KMS-11 (cell line): ENCODE data around the gene ARHGEF28.

ENCODE experiments used
- H2AFZ ChIP-seq: fragments of 200-600 bp; sonication (generic); 2 replicates; pipeline ENCODE4 v1.6.1; 2016; ENCODE audit warnings: antibody characterized with exemption, mixed run types, low read depth
- H3K27ac ChIP-seq: fragments of 200-600 bp; sonication (generic); 2 replicates; pipeline ENCODE4 v1.6.1; 2016; ENCODE audit warnings: mild to moderate bottlenecking, mixed run types
- H3K27me3 ChIP-seq: fragments of 200-600 bp; sonication (generic); 2 replicates; pipeline ENCODE4 v1.6.1; 2017; ENCODE audit warnings: mild to moderate bottlenecking, low read depth, mixed run types, moderate library complexity; ENCODE audit not compliant: insufficient read depth
- H3K36me3 ChIP-seq: fragments of 200-600 bp; sonication (generic); 2 replicates; pipeline ENCODE4 v1.6.1; 2017; ENCODE audit warnings: mild to moderate bottlenecking, mixed run types; ENCODE audit not compliant: insufficient read depth
- H3K4me1 ChIP-seq: fragments of 200-600 bp; sonication (generic); 2 replicates; pipeline ENCODE4 v1.6.1; 2016; ENCODE audit warnings: mild to moderate bottlenecking, low read depth, mixed run types; ENCODE audit not compliant: poor library complexity, severe bottlenecking
- H3K4me2 ChIP-seq: fragments of 200-600 bp; sonication (generic); 2 replicates; pipeline ENCODE4 v1.7.0; 2016; ENCODE audit warnings: mild to moderate bottlenecking, mixed run types
- H3K4me3 ChIP-seq: fragments of 200-600 bp; sonication (generic); IDR thresholded peaks from 2 replicates; pipeline ENCODE4 v1.6.1; 2017; ENCODE audit warnings: low read depth, low read length, mixed read lengths; ENCODE audit not compliant: insufficient read depth
- H3K79me2 ChIP-seq: fragments of 200-600 bp; sonication (generic); 2 replicates; pipeline ENCODE4 v1.6.1; 2016; ENCODE audit warnings: low read depth, mixed run types; ENCODE audit not compliant: insufficient read depth
- H3K9ac ChIP-seq: fragments of 200-600 bp; sonication (generic); 2 replicates; pipeline ENCODE4 v1.6.1; 2016; ENCODE audit warnings: mild to moderate bottlenecking, mixed run types
- H4K20me1 ChIP-seq: fragments of 200-600 bp; sonication (generic); 2 replicates; pipeline ENCODE4 v1.6.1; 2016; ENCODE audit warnings: mild to moderate bottlenecking, mixed run types; ENCODE audit not compliant: insufficient read depth
- CTCF ChIP-seq: fragments of 200-600 bp; sonication (generic); conservative IDR thresholded peaks from 2 replicates; pipeline ENCODE4 v1.6.1; 2017; ENCODE audit warnings: low read depth, mild to moderate bottlenecking, antibody characterized with exemption, low read length, moderate library complexity, mixed read lengths

The ARHGEF28 gene, protein sequence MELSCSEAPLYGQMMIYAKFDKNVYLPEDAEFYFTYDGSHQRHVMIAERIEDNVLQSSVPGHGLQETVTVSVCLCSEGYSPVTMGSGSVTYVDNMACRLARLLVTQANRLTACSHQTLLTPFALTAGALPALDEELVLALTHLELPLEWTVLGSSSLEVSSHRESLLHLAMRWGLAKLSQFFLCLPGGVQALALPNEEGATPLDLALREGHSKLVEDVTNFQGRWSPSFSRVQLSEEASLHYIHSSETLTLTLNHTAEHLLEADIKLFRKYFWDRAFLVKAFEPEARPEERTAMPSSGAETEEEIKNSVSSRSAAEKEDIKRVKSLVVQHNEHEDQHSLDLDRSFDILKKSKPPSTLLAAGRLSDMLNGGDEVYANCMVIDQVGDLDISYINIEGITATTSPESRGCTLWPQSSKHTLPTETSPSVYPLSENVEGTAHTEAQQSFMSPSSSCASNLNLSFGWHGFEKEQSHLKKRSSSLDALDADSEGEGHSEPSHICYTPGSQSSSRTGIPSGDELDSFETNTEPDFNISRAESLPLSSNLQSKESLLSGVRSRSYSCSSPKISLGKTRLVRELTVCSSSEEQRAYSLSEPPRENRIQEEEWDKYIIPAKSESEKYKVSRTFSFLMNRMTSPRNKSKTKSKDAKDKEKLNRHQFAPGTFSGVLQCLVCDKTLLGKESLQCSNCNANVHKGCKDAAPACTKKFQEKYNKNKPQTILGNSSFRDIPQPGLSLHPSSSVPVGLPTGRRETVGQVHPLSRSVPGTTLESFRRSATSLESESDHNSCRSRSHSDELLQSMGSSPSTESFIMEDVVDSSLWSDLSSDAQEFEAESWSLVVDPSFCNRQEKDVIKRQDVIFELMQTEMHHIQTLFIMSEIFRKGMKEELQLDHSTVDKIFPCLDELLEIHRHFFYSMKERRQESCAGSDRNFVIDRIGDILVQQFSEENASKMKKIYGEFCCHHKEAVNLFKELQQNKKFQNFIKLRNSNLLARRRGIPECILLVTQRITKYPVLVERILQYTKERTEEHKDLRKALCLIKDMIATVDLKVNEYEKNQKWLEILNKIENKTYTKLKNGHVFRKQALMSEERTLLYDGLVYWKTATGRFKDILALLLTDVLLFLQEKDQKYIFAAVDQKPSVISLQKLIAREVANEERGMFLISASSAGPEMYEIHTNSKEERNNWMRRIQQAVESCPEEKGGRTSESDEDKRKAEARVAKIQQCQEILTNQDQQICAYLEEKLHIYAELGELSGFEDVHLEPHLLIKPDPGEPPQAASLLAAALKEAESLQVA (N-terminal part only)

GRCh38 chr5:73625944-73626811, at the start of gene ARHGEF28:
Gene ARHGEF28, plus strand, starts transcription at chr5:73626196. Its CDS starts 58,656 bp downstream, at chr5:73684852.
- H3K27me3 ChIP-seq: no peaks in the 10 kb centered on the region
- peak within 1 kb of the TSS; percentile 68 for H3K4me2 ChIP-seq
- H3K9ac ChIP-seq: peak within 1 kb of the TSS; percentile 52; the same call in 1 of the 2 replicates
- no peak within 1 kb of the TSS for H3K4me3 ChIP-seq
- no peaks in the 10 kb centered on the region for H3K36me3 ChIP-seq
- peaks cover 6% of the 10 kb centered on the region for H3K4me1 ChIP-seq
- no peaks in the 10 kb centered on the region for H4K20me1 ChIP-seq
- peak within 1 kb of the TSS; percentile 82 for H2AFZ ChIP-seq
- H3K27ac ChIP-seq: no peak within 1 kb of the TSS
- no peaks in the 10 kb centered on the region for H3K79me2 ChIP-seq
- no peak for TF ChIP-seq CTCF

- peaks cover 8% of the 10 kb centered on the region; the same call in 1 of the 2 replicates for H3K36me3 ChIP-seq
- no peak overlapping the region for H3K27ac ChIP-seq
- peaks cover 9% of the 10 kb centered on the region for H3K4me1 ChIP-seq
- TF ChIP-seq CTCF: no peak
- no peak overlapping the region for H3K4me3 ChIP-seq
- H4K20me1 ChIP-seq: no peaks in the 10 kb centered on the region; the same call in 1 of the 2 replicates
- H3K9ac ChIP-seq: no peak overlapping the region
- H2AFZ ChIP-seq: no peak overlapping the region
- no peak overlapping the region for H3K4me2 ChIP-seq
- no peaks in the 10 kb centered on the region for H3K79me2 ChIP-seq
- no peaks in the 10 kb centered on the region for H3K27me3 ChIP-seq
Observed at GRCh38 chr5:73582285-73583145, 43.5 kb upstream of the ARHGEF28 start.

DNA sequence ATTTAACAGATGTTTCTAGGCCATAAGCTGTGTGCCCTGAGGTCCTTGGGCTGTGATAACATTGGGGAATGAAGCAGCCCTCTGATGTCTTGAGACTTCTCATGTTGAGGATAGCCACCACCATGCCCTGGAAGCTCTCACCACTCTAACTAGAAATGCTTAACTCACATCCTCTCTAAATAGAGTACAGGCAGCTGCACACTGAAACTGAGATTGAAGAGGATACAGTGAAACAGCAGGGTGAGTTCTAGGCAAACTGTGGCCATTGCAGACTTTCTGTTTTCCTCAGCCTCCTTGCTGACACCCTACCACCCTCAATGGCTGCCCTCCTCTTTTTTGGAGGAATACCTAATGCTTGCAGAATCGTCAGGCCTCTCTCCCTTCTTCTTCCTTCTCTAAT, 38.1 kb upstream of the ARHGEF28 start:
- Histone ChIP-seq H3K4me3 (no peak overlapping the region), H4K20me1 (no peaks in the 10 kb centered on the region; the same call in 1 of the 2 replicates), H3K9ac (no peak overlapping the region), H3K27ac (peak overlapping the region; percentile 6; the same call in 1 of the 2 replicates), H3K4me2 (no peak overlapping the region; the same call in 1 of the 2 replicates), H3K36me3 (no peaks in the 10 kb centered on the region), H3K79me2 (no peaks in the 10 kb centered on the region), H3K4me1 (peaks cover 18% of the 10 kb centered on the region), H3K27me3 (no peaks in the 10 kb centered on the region), H2AFZ (no peak overlapping the region)
- no peak for TF ChIP-seq CTCF
